ENCODE results near the gene MCU. TPM values are rescaled to one million over a fixed set of nuclear protein-coding genes. Genes with fewer than 3 reads are reported as not detected.

The MCU gene
- polyA plus RNA-seq, 4 donors = 41.0 to 47.5 (median 44.8) TPM

DNA sequence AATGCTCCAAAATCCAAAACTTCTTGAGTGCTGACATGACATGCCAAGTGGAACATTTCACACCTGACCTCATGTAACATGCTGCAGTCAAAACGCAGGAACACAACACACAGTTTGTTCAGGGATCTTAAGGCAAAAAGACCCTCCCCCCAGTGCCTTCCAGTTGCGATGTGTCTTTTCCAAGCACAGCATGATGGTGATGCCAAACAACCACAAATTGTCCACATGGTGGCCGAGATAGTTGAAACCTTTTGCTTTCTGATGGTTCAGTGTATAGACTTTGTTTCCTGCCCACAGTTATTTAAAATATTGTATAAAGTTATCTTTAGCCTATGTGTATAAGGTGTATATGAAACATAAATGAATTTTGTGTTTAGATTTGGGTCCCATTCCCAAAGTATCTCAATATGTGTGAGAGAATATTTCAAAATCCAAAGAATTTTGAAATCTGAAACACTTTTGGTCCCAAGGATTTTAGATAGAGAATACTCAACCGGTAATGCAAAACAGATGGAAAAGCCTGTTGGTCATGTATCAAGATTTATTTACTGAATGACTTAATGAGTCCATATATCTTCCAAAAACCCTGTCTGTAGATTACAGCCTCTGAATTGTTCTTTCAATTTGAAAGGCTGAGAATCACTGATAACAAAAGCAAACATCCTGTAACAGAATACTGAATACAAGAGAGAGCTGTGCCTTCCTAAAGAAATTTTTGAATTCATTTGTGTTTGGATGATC is 108.2 kb downstream of the MCU start:
- DNase-seq (ENCODE audit: low read depth in 4 of 4, low spot score in 3 of 4) = no peak

DNA sequence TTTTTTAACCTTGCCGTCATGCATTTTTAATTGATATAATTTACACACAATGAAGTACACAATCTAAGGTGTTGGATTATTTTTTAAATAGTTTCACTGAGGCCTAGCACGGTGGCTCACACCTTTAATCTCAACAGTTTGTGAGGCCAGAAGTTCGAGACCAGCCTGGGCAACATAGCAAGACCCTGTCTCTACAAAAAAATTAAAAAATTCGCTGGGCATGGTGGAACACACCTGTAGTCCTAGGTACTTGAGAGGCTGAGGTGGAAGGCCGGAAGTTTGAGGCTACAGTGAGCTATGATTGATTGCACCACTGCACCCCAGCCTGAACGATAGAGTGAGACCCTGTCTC is 108.8 kb downstream of the MCU start:
- no peak for DNase-seq (ENCODE audit: low read depth in 4 of 4, low spot score in 3 of 4)

DNA sequence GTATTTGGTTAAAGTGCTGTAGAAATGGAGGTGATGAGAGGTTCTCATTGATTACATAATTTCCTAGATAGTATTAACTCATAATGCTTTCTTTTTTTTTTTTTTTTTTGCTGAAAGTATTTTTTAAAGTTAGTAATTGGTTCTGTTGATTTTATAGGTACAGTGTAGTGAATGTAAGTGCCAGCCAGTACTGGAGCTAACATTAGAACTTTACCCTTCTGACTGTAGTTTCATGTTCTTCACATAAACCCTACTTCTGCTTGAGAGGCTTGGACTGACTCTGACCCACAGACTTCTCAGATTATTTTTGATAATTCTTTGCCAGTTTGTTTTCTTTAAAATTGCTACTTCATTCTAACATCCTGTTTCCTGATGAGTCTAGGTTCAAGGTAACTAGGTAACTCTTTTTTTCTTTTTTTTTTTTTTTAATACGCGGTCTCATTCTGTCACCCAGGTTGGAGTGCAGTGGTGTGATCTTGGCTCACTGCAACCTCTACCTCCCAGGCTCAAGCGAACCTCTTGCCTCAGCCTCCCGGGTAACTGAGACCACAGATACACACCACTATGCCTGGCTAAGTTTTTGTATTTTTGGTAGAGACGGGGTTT is 109.4 kb downstream of the MCU start:
- DNase-seq (ENCODE audit: low read depth in 4 of 4, low spot score in 3 of 4) = no peak

DNA sequence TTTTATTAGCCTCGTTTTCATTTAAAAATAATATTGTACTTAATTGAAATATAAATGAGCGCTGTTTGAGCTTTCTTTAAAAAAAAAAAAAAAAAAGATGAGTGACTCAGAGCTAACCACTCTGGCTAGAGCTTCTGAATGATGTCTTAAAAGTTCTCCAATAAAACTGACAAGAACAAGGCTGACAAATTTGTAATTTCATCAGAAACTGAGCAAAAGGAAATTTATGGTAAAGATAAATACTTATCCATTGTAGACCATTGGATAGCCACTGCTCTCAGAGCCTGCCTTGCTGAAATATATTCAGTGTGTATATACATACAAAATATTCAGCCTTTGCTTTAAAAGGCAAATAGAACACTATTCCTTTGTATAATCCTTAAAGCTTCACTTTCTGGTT is 110.4 kb downstream of the MCU start:
- no peak for DNase-seq (ENCODE audit: low read depth in 4 of 4, low spot score in 3 of 4)

DNA sequence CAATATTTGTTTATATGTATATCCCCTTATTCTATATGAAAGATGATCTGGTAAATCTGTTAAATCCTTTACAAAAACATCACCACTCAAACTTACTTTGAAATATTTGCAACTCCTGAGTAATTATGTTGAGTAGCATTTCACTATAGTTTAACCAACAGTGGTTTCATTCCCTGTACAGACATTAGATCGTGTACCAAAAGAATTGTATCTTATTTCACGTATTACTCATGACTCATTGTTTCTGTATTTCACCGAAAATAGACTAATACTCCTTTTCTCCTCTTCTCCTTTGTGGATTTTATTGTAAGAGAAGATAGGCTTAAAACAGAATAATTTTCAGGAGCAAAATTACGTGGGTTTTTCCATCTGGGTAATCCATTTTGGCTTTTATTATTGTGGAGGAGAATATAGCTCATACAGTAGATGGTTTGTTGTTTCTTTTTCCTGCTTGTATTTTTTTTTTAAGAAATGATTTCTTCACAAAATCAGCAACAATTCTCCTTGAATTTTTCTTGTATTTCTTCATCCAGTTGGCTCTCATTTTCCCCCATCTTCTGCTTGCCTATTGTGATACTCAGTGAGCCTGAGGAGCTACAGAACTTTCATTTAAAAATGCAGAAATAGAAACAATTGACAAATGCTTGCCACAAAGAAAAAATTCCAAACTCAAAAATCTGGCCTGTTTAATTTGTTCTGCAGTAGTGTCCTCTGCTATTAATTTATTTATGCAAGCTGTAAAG is 111.0 kb downstream of the MCU start:
- DNase-seq (ENCODE audit: low read depth in 4 of 4, low spot score in 3 of 4) = no peak

DNA sequence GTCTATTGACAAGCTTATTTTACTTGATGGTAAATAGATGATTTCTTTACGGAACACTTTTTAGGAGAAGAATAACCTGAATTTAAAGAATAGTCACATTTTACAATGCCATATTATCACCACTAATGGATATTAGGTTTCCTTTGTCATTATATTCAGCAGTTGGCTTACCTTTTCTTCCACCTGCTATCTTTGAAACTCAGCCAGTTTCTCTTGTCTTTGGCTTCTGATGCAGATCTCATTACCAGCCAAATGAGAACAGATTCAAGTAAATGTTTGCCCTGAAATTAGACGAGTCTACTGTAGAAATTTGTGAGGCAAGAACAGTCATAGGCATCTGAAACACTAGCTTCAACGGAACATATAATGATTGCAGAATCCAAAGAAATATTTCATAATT is 116.1 kb downstream of the MCU start:
- no peak for DNase-seq (ENCODE audit: low read depth in 4 of 4, low spot score in 3 of 4)

DNA sequence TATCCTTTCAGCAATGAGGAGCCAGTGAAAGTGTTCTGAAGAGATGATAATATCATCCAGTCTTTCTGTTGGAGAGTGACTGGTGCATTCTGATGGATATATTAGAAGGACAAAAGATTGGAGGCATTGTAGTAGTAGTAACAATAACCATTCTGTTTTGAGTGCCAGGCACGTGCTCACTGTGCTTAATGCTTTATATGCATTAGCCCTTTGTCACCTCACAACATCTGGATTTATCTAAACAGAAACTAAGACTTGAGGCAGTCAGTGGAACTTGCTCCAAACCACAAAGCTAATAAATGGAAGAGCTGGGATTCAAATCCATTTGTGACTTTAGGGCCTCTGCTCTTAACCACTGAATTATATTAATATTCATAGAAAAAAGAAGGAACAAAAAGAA is 117.1 kb downstream of the MCU start:
- no peak for DNase-seq (ENCODE audit: low read depth in 4 of 4, low spot score in 3 of 4)

DNA sequence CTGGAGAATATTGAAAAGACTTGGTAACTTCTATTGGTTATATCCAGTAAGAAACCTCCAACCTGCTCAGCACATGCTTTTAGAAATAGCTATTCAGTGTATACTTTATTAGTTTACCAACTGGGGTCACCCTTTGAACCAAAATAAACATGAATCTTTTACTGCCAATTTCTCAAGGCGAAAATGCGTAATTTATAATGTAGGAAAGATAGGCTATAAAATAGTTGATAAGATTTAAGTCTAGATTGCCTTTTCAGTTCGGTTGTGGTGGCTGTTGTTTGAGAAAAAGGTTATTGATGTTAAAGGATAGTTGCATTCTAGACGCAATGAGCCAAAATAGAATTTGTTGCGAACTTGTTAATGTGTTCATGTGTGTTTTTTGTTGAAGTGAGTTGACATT is 119.0 kb downstream of the MCU start:
- no peak for DNase-seq (ENCODE audit: low read depth in 4 of 4, low spot score in 3 of 4)

DNA sequence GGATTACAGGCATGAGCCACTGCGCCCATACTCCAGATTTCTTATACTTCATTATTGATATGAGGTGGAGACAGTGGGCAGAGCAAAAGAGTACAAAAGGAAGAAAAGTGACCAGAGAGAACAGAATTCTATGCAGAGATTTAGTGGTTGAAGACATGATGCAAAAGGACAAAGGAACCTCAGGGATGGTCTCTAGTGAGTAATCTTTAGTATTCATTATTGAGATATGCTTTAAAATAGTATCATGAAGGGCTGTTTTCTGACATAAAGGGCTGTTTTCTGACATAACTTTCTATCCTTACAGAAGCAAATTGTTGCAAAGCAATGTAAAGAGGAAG is 120.4 kb downstream of the MCU start:
- DNase-seq (ENCODE audit: low read depth in 4 of 4, low spot score in 3 of 4) = no peak

DNA sequence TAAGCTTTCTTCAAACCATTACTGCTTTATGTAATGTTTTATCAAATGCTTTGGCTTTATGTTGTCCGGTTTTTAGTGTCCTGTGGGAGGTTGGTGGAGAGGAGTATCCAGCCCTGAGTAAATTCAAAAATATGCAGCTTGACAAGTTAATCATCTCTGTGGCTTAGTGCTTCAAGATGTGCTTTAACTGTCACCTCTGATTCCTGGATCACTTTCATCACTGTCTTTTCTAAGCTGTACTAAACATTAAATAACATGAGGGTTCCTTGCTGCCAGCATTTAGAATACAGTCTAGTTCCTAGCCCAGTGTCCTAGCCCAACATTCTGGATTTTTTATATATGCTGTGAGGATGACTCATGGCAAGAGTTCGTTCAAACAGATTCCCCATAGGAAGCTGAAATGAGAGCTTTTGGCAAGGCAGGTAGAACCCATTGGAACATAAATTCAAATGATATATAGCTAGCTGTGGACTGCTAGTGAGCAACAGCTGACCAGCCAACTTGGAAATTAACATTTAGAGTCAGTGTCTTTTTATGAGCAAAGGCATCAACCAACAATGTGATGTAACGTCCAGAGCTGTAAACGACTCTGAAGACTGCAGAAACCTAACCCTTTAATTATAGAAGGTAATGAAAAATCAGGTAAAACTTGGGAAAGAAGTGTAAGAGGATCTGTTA is 120.9 kb downstream of the MCU start:
- no peak for DNase-seq (ENCODE audit: low read depth in 4 of 4, low spot score in 3 of 4)

DNA sequence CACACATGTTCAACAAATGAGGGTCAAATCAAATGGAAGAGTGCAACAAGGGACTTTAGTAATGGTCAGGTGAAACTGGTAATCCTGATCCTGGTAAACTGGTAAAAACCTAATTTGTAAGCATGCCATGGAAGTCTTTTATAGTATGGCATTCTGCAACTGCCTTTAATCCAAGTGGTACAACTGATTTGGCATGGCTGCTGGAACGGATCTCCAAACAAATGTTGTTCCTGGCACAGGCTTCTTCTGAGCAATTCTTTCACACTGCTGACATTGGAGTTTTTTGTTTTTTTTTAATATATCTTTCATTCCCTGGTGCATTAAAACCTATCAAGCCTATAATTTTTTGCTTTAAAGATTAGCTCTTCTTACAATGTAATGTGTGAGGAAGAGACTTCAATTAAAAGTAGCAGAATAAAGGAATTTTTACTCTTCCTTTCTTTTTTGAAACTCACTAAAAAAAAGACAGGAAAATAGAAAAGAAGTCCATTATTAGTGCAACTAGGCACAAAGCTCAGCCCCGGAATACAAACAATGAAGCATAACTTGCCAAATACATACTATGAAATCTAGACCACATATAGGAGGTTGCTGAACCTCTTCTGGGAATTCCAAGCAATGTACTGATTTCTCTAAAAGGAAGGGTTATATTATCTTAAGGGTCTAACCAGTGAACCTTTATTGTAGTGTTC is 122.3 kb downstream of the MCU start:
- no peak for DNase-seq (ENCODE audit: low read depth in 4 of 4, low spot score in 3 of 4)

DNA sequence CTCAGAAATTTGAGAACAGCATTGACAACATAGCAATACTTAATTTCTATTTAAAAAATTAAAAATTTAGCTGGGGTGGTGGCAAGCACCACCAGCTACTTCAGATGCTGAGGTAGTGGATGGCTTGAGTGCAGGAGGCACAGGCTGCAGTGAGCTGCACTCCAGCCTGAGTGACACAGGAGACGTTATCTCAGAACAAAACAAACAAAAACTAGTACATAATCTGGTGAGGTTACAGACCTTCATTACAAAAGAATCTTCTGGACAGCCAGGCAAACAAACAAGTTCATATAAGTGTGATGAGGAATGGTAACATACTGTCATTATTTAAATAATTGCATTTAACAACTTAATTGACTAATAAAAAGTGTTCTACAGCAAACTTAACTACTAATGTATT is 124.6 kb downstream of the MCU start:
- DNase-seq (ENCODE audit: low read depth in 4 of 4, low spot score in 3 of 4) = no peak

DNA sequence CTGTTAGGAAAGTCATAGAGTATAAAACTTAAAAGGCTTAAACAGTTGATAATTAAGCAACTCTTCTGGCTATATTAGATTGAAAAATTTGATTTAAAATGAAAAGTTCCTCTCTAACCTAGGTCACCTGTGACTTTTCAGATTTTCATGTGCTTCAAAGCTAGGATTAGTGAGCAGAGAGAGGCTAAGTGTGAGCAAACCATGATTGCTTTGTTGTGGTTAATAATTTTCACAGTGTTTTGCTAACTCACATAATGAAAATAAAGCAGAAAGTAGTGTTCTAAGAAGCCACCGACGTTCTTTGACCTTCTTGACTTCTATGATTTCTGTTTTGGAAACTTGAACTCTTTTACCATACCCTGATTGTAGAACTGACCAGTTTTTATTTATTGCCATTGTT is 126.1 kb downstream of the MCU start:
- no peak for DNase-seq (ENCODE audit: low read depth in 4 of 4, low spot score in 3 of 4)

DNA sequence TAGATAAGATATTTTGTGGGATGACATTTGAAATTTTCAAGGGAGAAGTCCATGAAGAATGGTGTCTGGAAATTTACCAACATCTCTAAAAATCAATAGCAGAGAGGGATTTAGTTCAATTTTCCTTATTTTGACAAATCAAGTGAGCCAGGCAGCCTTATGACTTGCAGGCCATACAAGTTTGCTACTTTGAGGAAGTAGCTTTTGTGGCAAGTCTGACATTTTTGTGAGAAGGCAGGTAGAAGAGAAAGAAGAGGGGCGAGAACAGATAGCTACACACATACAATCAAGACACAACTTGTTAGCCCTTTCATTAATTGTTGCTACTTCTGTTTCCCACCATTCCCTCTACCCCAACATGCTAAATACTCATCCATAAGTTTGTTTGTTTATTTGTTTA is 127.1 kb downstream of the MCU start:
- DNase-seq (ENCODE audit: low read depth in 4 of 4, low spot score in 3 of 4) = no peak

DNA sequence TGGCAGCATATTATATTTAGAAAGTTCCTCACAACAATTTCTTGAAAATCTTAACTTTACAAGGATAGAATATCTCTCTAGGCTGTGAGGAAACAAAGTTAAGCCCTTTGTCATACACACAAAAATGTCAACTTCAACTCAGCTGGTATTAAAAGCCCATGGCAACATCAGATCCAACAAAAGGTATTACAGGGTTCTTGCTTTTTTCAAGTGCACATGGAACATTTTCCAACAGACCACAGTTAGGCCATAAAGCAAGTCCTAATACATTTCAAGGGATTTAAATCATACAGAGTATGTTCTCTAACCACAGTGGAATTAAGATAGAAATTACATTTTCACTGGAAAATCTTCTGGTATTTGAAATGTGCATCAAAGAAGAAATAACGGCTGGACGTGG is 129.7 kb downstream of the MCU start:
- no peak for DNase-seq (ENCODE audit: low read depth in 4 of 4, low spot score in 3 of 4)

DNA sequence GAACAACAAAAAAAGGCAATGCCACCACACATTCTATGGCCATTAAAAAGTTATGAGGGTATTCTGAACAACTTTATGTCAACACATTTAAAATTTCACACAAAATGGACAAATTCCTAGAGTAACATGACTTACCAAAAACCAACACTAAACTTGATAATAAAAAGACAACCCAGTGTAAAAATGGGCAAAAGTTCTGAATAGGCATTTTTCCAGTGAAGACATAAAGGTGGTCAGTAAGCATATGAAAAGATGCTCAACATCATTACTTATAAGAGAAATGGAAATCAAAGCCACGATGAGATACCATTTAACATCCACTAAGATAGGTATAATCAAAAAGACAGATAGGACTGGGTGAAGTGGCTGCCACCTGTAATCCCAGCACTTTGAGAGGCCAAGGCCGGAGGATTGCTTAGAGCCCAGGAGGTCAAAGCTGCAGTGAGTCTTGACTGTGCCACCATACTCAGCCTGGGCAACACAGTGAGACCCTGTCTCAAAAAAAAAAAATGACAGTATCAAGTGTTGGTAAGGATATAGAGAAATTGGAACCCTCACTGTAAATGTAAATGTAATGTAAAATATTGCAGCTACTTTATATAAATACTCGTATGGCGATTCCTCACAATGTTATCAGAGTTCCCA is 130.5 kb downstream of the MCU start:
- no peak for DNase-seq (ENCODE audit: low read depth in 4 of 4, low spot score in 3 of 4)

DNA sequence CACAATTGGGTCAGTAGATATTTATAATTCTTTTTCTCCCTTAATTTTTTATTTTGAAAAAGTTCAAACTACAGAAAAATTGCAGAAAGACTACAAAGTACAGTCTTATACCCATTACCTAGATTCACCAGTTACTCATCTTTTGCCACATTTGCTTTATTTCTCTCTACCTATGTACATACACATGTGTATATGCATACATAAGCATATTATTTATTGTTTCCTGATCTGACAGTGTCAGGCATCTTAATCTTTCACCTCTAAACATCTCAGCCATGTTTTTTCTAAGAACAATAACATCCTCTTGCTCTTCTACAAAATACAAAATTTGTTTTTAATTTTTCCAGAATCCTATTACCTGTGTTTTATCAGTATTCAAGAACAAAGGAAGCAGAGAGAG is 133.2 kb downstream of the MCU start:
- DNase-seq (ENCODE audit: low read depth in 4 of 4, low spot score in 3 of 4) = no peak

DNA sequence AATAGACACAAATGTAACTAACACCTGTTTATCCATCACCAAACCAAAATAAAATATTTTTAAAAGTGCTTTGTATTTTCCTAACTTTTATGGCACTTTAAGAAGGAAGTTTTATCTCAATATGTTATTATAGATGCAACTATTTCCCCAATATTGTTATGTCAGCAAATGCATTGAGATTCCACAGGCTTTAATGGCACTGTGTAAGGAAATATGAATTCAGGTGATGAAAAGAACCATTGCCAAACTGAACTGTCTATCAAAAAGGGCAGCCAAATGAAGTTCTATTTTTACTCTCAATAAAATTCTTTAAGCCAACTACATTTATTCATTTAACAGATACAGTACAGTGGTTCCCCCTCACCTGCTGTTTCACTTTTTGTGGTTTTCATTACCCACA is 134.4 kb downstream of the MCU start:
- DNase-seq (ENCODE audit: low read depth in 4 of 4, low spot score in 3 of 4) = no peak

DNA sequence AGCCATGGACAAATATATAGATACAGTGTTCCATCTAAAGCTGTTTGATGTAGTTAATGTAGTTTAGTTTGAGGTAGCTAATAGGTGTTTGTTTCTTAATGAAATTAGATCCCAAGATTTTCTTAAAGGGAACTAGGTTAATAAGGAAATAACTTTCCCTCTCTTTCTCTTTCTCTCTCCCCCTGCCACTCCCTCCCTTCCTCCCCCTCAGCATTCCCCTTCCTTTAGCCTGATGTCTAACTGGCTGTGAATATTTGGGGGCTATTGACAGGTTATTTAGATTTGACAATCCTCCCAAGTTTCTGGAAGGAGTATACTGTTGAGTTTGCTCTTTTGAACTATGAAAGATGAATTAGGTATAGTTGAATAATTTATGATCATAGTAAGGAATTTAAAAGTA is 136.4 kb downstream of the MCU start:
- DNase-seq (ENCODE audit: low read depth in 4 of 4, low spot score in 3 of 4) = no peak

DNA sequence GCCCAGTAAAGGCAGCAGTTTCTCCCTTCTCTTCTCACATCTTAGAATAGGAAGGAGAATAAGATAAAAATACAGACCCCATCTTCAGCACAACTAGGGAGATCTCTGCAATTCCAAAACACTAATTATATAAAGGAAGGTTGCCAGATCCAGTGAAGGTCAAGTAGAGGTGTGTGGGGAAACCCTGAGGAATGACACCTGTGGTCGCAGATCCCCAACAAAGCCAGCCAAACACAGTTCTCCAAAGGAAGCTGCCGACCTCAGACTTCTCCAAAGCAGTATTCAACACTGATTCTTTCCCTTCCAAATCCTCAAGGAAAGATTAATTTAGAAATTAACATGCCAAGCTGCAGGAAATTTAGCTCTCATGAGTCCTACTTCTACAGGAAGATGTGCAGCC is 138.7 kb downstream of the MCU start:
- DNase-seq (ENCODE audit: low read depth in 4 of 4, low spot score in 3 of 4) = no peak
